Right ventricle myocardium inferior (tissue), 1 donor: ENCODE results near the gene MMP14. TPM values are rescaled to one million over a fixed set of nuclear protein-coding genes. Genes with fewer than 3 reads are reported as not detected.
A peak's percentile ranks its signal among the peaks of the same experiment; 100 is the strongest.

ENCODE experiments used
- ATAC-seq: fragments of 200-7000 bp; cut with Tn5 transposase; one replicate; pipeline ENCODE4 v1.9.1; 2020; ENCODE audit warnings: mild to moderate bottlenecking, moderate library complexity
- DNase-seq: peaks from one replicate; pipeline ENCODE4 v3.0.0; 2021; ENCODE audit errors: missing footprints
- intact Hi-C: fragments of 100-400 bp; cut with DNase I; formaldehyde crosslinking; loops from one replicate; pipeline ENCODE4 v1.11.0; 2022
- total RNA-seq: library from RNA; stranded (reverse); fragmentation: NEBNext Ultra II Directional; extraction: Animal tissue kit (Norgen Biotek cat#: 25700); gene quantifications from one replicate; pipeline ENCODE4 v1.2.1, GENCODE V29; 2021
- donor health status: DM: no; HTN: yes; CAD: no; lungs with severe emphysema.

Gene MMP14
- total RNA-seq, 1 donor from 2014 or later = 26.0 TPM

GRCh38 chr14:22872033-22872832, 35.8 kb downstream of the MMP14 start:
- DNase-seq = peak; percentile 84
- intact Hi-C loops = loop anchor here (2.0 to 5.0 kb wide), 2 partner anchors 29 to 45 kb away; partner anchors contain the start of gene RBM23
- ATAC-seq = peak; percentile 59

DNA sequence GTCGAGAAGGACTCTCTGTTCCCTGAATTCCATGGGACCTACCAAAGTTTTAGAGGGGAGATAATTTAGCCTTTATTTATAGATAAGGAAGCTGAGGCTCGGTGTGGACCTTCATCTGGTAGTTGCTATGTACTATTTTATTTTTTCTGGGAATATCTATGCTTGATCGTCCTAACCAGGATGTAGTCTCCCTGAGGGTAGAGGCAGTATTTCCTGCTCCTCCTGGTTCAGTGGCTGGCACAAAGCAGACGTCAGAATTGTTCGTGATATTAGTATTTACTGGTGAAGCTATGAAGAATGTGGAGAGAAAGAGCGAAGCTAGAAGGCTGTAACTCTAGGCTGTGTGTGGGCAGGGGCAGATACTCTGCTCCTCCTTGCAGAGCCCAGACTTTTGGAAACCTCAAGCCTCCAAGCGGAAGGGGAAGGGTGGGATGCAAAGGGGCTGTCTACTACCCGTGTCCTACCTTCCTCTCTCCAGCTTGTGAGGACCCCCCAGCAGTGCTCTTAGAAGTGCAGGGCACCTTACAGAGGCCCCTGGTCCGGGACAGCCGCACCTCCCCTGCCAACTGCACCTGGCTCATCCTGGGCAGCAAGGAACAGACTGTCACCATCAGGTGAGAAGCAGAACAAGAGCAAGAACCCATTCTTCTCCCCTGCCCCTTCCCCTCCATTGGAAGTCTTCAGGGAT, 36.6 kb downstream of the MMP14 start:
- ATAC-seq = no peak
- intact Hi-C loops = loop anchor here (2.0 to 5.0 kb wide), 2 partner anchors 28 to 44 kb away; partner anchors contain the start of gene RBM23
- DNase-seq = no peak

GRCh38 chr14:22875003-22875747, 38.8 kb downstream of the MMP14 start:
- ATAC-seq (no peak), DNase-seq (no peak)
- intact Hi-C loops = no loop called here

DNA sequence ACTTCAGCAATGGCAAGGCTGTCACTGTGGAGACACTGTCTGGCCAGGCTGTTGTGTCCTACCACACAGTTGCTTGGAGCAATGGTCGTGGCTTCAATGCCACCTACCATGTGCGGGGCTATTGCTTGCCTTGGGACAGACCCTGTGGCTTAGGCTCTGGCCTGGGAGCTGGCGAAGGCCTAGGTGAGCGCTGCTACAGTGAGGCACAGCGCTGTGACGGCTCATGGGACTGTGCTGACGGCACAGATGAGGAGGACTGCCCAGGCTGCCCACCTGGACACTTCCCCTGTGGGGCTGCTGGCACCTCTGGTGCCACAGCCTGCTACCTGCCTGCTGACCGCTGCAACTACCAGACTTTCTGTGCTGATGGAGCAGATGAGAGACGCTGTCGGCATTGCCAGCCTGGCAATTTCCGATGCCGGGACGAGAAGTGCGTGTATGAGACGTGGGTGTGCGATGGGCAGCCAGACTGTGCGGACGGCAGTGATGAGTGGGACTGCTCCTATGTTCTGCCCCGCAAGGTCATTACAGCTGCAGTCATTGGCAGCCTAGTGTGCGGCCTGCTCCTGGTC, 39.4 kb downstream of the MMP14 start:
- intact Hi-C loops = no loop called here
- no peak for DNase-seq
- ATAC-seq = no peak

DNA sequence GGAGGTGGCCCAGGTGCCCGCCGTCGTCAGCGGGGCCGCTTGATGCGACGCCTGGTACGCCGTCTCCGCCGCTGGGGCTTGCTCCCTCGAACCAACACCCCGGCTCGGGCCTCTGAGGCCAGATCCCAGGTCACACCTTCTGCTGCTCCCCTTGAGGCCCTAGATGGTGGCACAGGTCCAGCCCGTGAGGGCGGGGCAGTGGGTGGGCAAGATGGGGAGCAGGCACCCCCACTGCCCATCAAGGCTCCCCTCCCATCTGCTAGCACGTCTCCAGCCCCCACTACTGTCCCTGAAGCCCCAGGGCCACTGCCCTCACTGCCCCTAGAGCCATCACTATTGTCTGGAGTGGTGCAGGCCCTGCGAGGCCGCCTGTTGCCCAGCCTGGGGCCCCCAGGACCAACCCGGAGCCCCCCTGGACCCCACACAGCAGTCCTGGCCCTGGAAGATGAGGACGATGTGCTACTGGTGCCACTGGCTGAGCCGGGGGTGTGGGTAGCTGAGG, 40.7 kb downstream of the MMP14 start:
- intact Hi-C loops = no loop called here
- ATAC-seq (no peak), DNase-seq (no peak)

DNA sequence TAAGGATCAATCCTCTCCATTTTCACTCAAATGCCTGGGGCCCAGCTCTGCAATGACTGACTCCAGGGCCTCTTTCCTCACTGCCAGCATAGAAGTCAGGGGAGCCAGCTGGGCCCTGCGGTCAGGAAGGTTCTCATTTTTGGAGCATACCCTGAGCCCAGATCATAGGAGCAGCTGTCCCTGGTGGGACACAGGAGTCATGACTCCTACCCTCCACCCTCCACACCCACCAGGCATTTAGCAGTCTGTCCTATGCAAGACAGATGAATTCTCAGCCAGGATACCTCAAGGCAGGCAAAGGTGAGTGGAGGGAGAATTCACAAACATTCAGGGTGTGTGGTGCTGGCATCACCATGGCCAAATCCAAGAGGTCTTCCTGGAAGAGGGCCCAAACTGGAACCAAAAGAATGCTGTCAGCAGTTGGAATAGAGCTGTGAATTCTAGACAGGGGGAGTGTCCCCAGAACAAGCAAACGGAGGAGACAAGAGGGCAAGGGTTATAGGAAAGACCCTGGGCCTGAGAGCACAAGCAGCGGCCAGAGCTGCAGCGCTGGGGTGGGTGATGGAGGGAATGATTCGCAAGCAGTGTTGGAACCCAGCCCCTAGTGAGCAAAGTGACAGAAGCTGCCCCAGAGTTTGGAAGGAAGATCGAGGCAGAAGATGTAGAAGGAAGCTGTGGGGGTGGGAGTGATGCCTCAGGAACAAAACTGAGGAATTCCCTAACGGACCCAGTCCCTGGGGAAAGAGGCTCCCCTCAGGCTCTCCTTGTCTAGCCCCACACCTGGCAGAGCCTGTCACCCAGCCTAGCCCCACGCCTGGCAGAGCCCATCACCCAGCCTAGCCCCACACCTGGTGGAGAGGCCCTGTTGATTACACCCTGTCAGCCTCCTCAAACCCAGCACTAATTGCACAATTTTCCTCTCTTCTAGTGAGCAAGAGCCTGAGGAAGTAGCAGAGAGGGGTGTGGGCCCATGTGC, 42.2 kb downstream of the MMP14 start:
- ATAC-seq = no peak
- no peak for DNase-seq
- intact Hi-C loops = no loop called here

- DNase-seq (no peak), ATAC-seq (no peak)
- intact Hi-C loops = no loop called here
Measured at GRCh38 chr14:22882064-22882463, 45.7 kb downstream of the MMP14 start.

DNA sequence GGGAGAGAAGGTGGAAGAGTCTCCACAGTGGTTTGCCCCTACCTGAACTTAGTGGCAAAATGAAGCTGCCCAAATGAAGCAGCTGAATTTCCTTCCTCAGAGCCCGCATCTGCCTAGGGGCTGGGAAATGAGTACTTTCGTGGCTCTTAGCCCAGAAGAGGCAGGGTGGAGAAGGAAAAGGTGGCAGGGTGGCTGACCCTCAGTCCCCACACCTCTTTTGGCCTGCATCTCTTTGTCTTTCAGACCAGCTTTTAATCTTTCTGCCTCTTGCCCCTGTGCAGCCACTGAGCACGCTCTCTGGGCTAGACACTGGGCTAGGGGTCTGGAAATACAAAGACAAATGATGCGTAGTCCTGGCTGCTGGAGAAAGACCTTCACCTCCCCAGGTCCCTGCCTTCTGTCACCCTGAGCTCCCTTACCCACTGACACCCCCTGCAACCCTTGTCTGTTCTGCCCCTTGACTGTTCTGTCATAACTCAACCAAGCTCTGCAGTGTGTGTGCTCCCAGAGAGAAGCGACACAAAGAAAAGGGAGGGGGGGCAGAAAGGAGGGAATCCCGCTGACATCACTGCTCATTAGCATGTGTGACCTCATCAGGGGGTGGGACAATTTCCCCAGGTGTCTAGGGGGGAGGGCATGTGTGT, 46.3 kb downstream of the MMP14 start:
- DNase-seq (no peak), ATAC-seq (no peak)
- intact Hi-C loops = no loop called here

- no peak for ATAC-seq
- intact Hi-C loops = no loop called here
- DNase-seq = no peak
Measured at GRCh38 chr14:22883173-22883976, 47.0 kb downstream of the MMP14 start, which contains the start of gene REM2. Gene REM2, plus strand, starts transcription at chr14:22883222. Its CDS starts 66 bp downstream, at chr14:22883288.

DNA sequence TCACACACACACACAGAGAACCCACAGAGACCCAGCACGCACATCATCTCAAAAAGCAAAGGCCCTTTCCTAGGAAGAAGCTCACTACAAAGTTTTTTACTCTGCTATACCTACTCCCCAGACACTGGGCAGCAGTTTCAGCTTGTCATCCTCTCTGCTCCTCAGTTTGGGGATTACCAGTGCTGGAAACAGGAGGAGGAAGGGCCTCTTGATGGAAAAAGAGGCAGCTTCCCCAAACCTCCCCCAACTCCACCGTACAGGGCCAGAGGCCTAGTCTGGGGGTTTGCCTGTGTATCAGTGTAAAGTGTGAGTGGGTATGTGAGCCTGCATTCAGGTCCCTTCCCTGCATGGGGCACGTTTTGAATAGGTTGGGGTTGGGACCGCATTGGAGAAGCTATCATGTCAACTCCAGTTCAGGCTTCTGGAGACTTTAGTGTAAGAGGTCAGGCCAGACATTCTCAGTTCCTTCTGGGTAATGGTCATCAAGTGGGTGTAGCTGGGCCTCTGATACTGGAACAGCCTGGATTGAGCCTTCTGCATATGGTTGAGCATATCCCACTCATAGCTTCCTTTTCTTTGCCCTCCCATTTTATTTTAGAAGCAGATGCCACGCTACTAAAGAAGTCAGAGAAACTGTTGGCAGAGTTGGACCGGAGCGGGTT, 47.8 kb downstream of the MMP14 start:
- ATAC-seq (no peak), DNase-seq (no peak)
- intact Hi-C loops = no loop called here

DNA sequence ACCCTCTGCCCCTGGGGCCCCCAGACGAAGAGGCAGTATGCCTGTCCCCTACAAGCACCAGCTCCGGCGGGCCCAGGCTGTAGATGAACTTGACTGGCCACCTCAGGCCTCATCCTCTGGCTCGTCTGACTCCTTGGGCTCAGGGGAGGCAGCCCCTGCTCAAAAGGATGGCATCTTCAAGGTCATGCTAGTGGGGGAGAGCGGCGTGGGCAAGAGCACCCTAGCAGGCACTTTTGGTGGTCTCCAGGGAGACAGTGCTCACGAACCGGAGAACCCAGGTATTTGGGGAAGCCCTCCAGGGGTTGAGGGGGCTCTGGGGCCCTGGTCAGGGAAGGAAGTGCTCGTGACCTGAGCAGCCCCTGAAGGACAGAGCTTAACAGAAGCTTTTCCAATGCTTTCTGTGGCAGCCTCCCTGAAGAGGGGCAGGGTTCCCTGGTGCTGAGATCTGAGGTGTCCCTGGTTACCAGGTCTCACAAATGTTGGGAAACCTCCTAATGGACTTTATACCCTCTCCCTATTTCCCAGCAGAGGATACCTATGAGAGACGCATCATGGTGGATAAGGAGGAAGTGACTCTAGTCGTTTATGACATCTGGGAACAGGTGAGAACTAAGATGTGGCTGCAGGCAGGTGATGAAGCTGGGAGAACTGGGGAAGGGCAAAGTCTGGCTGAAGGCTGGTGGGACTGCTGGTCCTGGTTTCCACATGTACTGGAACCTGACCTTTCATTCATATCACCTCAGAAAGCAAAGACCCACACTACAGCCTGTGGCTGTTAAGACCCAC, 48.5 kb downstream of the MMP14 start:
- intact Hi-C loops = no loop called here
- ATAC-seq (no peak), DNase-seq (no peak)

DNA sequence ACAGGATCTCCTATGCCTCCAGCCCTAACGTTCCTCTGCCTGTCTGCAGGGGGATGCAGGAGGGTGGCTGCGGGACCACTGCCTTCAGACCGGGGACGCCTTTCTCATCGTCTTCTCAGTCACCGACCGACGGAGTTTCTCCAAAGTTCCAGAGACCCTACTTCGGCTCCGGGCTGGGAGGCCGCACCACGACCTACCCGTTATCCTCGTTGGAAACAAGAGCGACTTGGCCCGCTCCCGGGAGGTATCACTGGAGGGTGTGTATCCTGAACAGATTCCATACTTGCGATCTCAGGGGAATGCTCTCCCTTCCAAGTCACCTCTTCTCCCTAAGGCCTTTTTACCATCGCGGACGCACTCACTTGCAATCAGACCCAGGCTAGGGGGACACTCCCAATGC, 49.6 kb downstream of the MMP14 start:
- DNase-seq = no peak
- no peak for ATAC-seq
- intact Hi-C loops = no loop called here

DNA sequence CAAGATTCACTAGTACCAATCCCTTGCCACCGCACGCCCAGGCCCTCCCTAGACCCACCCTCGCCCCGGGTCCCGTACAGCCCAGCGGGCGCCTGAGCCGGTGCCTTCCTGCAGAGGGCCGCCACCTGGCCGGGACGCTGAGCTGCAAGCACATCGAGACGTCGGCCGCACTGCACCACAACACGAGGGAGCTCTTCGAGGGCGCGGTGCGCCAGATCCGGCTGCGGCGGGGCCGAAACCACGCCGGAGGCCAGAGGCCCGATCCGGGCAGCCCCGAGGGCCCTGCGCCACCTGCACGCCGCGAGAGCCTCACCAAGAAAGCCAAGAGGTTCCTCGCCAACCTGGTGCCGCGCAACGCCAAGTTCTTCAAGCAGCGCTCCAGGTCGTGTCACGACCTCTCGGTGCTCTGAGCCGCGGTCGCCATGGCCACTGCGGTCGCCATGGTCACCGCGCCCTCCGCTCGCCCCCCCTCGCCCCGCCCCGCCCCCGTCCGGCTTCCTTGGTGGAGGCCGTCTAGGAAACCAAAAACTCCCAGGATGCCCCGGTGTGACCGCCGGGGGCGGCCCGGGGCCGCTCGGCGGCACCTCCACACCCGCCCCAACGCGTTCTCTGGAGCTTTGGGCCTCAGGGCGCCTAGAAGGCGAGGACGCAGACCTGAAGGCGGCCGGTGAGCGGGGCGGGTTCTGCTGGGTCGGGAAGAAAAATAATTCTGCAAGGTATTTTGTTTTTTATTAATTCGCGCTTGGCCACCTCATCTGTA, 50.3 kb downstream of the MMP14 start:
- peak; percentile 76 for DNase-seq
- intact Hi-C loops = no loop called here
- peak; percentile 82 for ATAC-seq

- ATAC-seq (peak; percentile 32), DNase-seq (no peak)
- intact Hi-C loops = no loop called here
Measured at GRCh38 chr14:22887260-22887989, 51.0 kb downstream of the MMP14 start.
